ENCODE data around the gene LIMCH1.

Gene LIMCH1

DNA sequence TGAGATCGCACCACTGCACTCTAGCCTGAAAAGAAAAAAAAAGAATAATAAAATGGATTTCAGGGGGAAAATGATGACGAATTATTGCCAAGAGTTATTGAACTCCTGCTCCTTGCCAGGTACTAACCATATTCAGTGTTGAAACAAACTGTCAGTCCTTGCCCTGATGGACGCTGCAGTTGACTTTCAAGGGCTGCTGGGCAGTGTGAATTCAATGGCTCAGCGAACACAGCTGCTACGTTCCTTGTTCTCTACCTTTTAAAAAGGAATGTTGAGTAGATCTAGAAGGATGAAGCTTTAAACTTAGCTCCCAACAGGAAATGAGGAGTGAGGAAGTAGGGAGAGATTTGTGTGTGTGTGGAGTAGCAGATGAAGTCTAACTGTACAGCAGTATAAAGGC lies 2.7 kb downstream of the LIMCH1 start:
- no peak for ATAC-seq
- Mint-ChIP-seq H3K4me1 (no peaks in the 10 kb centered on the region), H3K4me3 (no peak overlapping the region), H3K36me3 (no peaks in the 10 kb centered on the region), H3K27ac (no peak overlapping the region), H3K9me3 (peaks cover 5% of the 10 kb centered on the region)
- no peak for DNase-seq (ENCODE audit: low spot score in 2 of 2)

DNA sequence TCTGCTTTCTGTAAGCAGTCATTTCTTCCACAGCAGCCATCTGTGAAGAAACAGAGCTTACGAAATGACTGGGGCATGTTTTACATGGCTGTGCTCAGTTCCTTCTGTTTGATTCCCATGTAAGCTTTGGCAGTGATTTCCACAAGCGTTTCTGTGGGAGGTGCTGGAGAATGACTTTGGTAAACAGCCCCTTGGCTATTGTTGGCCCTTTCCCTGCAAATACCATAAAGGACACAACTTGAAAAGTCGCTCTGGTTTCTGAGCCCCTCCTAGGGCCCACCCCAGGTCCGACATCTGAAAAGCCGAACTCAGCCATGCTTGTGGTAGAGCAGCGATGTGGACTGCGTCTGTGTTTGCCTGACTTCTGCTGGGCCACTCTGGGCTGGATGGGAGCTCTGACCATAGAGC lies 3.7 kb downstream of the LIMCH1 start:
- no peak for ATAC-seq
- H3K27ac Mint-ChIP-seq = no peak overlapping the region
- DNase-seq (ENCODE audit: low spot score in 2 of 2) = no peak
- H3K36me3 Mint-ChIP-seq = no peaks in the 10 kb centered on the region
- H3K4me1 Mint-ChIP-seq = no peaks in the 10 kb centered on the region
- H3K4me3 Mint-ChIP-seq = no peak overlapping the region
- H3K9me3 Mint-ChIP-seq = peaks cover 5% of the 10 kb centered on the region

DNA sequence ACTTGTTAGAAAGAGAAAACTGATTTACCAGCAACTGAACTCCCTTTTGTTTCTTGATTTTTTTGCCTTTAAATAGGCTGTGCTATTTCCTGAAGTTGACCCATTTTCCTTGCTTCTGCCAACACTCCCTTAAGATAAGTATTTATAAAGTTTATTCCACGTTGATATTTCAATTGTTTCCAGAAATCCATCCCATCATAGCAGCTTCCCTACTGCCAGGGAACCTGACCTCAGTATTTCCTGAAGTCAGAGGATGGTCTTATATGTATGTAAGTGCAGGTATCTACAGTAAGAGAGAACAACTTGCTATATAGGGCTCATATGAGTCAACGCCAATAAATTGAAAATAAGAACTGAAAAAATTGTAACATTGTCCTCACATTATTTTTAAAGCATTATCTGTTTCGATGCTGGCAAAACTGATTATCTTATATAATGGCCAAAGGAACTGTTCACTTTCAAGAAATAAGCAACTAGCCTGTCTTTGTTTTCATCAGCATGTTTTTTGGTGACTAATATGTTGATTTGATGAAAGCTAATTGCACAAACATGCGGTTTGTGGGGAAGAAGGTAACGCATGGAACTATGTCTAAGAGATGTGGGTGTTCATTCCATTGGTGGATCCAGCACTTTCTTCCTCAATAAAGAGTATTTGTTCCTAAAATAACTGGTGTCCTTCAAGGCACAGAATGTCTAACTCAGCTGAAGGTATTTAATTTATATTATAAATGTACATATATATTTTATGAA lies 4.7 kb downstream of the LIMCH1 start:
- DNase-seq (ENCODE audit: low spot score in 2 of 2) (no peak), ATAC-seq (no peak)
- Mint-ChIP-seq H3K4me3 (no peak overlapping the region), H3K9me3 (peaks cover 5% of the 10 kb centered on the region), H3K36me3 (no peaks in the 10 kb centered on the region), H3K4me1 (no peaks in the 10 kb centered on the region), H3K27ac (no peak overlapping the region)

DNA sequence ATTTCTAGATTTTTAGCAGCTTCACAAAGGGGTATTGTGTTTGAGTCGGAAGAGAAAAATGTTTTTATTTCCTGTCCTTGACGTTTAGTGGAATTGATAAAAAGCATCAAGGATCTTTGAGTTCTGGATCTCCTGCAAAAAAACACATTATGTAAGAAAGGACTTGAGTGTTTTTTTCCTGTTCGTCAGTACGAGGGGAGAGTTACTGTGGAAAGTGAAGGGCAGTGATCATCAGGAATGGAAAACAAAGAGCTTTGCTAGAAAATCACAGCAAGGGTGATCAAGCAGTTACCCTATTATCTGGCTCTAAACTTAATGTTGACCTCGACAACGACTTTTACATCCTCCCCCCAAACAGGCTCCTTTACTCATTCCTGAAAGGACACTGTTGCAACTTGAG lies 7.3 kb downstream of the LIMCH1 start:
- ATAC-seq (no peak), DNase-seq (ENCODE audit: low spot score in 2 of 2) (no peak)
- peaks cover 5% of the 10 kb centered on the region for H3K9me3 Mint-ChIP-seq
- H3K4me3 Mint-ChIP-seq = no peak overlapping the region
- no peak overlapping the region for H3K27ac Mint-ChIP-seq
- no peaks in the 10 kb centered on the region for H3K4me1 Mint-ChIP-seq
- no peaks in the 10 kb centered on the region for H3K36me3 Mint-ChIP-seq

DNA sequence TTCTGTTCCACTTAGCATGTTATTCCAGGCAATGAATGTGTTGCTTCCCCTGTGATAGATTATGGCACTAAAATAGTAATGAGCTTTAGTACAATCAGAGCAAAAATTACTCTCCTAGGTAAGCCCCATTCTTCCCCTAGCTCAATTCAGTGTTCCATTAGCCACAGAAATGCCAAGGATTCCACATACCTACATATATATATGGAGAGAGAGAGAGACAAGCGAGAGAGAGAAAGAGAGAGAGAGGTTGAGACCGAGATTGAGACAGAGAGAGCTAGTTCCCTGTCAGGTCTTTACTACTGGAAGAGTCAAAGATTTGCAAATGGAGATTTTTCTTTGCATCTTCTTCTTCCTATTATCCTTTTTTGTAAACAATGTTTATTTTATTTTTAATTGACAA lies 8.7 kb downstream of the LIMCH1 start:
- no peaks in the 10 kb centered on the region for H3K36me3 Mint-ChIP-seq
- no peak for DNase-seq (ENCODE audit: low spot score in 2 of 2)

DNA sequence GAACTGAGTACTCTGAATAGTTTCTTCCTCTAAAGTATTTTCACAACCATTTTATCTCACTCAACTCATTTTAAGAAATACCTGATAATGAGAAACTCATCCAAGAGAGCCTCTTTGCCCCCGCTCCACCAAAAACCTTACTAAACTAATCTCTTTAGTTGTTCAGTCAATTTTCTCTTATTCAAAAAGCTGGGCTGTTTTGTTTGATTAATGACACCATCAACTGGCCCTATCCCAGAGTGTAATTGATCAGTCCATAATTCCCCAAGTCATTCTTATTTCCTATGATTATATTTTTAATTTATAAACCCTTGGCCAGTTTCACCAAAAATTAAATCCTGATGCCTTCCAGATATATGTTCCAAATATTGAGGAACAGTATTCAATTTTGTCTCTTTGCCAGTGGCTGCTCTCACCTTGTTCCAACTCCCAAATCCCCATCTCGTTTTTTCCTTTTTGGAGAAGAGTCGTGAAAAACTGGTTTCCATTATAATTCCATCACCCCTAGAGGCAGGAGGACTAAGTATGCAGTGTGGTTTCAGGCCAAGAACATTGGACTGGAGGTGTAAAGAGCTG lies 10.4 kb downstream of the LIMCH1 start:
- Mint-ChIP-seq H3K4me1 (no peaks in the 10 kb centered on the region), H3K27ac (no peak overlapping the region), H3K9me3 (peaks cover 10% of the 10 kb centered on the region), H3K36me3 (no peaks in the 10 kb centered on the region), H3K4me3 (no peak overlapping the region)
- ATAC-seq = no peak
- DNase-seq (ENCODE audit: low spot score in 2 of 2) = no peak

More for the DNA sequence above, 8.7 kb downstream of the LIMCH1 start:
- no peak for ATAC-seq
- H3K27ac Mint-ChIP-seq = no peak overlapping the region
- H3K4me3 Mint-ChIP-seq = no peak overlapping the region
- H3K4me1 Mint-ChIP-seq = no peaks in the 10 kb centered on the region
- H3K9me3 Mint-ChIP-seq = peaks cover 5% of the 10 kb centered on the region

DNA sequence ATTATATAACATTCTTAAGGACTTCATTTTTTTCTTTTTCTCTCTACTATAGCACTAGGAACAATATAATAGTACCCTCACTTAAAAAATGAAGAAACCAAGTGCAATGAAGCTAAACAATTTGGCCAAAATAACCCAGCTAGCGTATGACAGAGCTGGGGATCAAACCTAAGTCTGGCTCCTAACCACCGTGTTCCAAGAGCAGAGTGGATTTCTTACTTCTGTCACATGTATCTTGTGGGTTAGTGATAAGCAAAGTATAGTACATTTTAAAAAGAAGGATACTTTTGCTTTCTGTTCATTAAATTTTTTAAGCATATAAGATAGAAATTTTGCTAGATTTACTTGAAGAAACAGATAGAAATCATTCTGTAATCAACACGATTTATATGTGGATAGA lies 11.5 kb downstream of the LIMCH1 start:
- no peak overlapping the region for H3K4me3 Mint-ChIP-seq
- ATAC-seq = no peak
- H3K36me3 Mint-ChIP-seq = no peaks in the 10 kb centered on the region
- DNase-seq (ENCODE audit: low spot score in 2 of 2) = no peak
- peaks cover 10% of the 10 kb centered on the region for H3K9me3 Mint-ChIP-seq
- no peaks in the 10 kb centered on the region for H3K4me1 Mint-ChIP-seq
- no peak overlapping the region for H3K27ac Mint-ChIP-seq

DNA sequence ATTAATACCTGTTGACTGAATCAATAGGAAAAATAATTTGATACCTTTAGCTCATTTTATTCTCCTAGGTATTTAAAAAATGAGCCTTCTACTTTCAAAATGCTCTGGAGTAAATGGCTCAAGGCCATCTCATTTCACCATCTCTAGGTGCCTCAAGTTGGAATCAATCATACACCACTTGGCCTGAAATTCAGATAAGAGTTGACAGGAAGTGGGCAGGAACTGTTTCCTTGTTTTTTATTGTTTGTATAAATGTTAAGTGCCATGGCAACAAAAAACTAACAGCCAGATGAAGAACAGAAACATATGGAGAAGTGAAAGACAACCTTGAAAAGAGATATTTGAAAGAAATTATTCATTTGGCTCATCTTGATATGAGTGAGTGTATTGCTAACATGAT lies 12.4 kb downstream of the LIMCH1 start:
- Mint-ChIP-seq H3K4me3 (no peak overlapping the region), H3K9me3 (peaks cover 5% of the 10 kb centered on the region), H3K27ac (no peak overlapping the region), H3K4me1 (no peaks in the 10 kb centered on the region), H3K36me3 (no peaks in the 10 kb centered on the region)
- no peak for DNase-seq (ENCODE audit: low spot score in 2 of 2)
- no peak for ATAC-seq

DNA sequence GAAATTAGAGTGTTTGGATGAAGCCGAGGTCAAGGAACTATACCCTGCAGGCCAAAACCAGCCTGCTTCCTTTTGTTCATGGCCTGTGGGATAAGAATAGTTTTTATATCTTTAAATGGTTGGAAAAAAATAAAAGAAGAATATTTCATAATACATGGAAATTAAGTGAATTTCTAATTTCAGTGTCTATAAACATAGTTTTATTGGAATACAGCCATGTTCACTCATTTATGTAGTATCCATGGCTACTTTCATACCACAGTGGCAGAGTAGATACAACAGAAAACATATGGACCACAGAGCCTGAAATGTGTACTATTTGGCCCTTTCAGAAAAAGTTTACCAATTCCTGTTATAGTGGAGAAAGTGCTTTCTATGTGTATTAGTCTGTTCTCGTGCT lies 13.6 kb downstream of the LIMCH1 start:
- Mint-ChIP-seq H3K4me1 (no peaks in the 10 kb centered on the region), H3K9me3 (peaks cover 5% of the 10 kb centered on the region), H3K36me3 (no peaks in the 10 kb centered on the region), H3K27ac (no peak overlapping the region), H3K4me3 (no peak overlapping the region)
- no peak for DNase-seq (ENCODE audit: low spot score in 2 of 2)
- ATAC-seq = no peak

DNA sequence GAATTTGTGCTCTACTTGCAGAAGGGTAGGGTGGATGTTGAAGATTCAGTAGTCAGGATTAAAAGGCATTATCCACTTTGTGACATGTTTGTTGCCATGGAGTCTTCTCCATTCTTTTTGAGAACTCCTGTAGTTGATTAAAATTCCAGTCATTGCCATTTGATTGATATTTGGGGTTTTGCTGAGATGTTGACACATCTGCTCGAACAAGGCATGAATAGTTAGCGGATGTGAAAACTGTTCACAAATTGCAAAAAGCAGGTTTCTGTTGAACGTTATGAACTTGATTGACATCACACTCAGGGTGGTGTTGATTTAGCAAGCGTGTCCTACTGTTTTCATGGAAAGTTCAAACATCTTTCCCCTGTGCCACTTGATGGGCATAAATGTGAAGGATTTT lies 16.9 kb downstream of the LIMCH1 start:
- no peaks in the 10 kb centered on the region for H3K36me3 Mint-ChIP-seq
- H3K9me3 Mint-ChIP-seq = peaks cover 5% of the 10 kb centered on the region
- H3K4me3 Mint-ChIP-seq = no peak overlapping the region
- H3K27ac Mint-ChIP-seq = no peak overlapping the region
- H3K4me1 Mint-ChIP-seq = no peaks in the 10 kb centered on the region
- ATAC-seq = no peak
- DNase-seq (ENCODE audit: low spot score in 2 of 2) = no peak

DNA sequence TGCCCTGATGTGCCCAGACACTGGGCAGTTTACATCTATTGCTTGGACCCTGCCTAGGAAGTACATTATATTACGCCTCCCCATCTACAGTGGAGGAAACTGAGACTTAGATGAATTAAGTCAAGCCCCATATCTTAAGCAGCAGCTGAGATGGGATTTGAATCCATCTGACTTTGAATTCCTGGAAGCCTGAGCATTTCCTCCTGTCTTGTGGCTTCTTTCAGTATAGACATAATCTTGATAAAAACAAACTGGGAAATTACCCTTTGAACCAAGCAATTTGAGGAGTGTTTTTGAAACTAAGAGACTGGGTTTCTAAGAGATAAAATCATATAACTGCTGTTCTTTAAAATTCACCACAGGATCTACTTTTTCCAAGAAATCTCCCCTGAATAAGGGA lies 18.6 kb downstream of the LIMCH1 start:
- Mint-ChIP-seq H3K4me3 (no peak overlapping the region), H3K9me3 (peaks cover 5% of the 10 kb centered on the region), H3K4me1 (no peaks in the 10 kb centered on the region), H3K36me3 (no peaks in the 10 kb centered on the region), H3K27ac (no peak overlapping the region)
- no peak for DNase-seq (ENCODE audit: low spot score in 2 of 2)
- no peak for ATAC-seq

DNA sequence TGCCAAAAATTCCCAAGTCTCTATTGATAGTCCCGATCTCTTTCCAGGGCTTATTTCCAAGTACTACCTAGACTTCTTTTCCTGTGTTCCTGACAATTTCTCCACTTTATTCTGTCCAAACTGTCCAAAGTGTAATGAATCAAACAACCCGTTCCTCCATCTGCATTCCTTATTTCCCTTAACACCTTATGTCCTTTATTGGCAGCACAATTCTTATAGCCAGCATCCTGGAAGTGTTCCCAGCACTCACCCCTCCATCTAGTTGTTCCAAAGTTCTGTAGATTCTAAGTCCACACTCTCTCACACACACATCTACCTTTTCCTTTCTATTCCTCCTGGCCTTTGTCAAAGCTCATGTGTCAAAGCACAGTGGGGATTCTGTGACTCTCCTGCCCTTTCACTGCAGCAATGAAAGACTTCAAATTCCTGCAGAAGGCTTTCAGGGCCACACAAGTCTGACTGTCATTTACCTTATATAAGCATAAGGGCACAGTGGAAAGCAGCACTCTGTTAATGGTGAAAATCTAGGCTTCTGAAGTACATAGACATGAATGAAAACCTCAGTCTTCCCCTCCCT lies 22.1 kb downstream of the LIMCH1 start:
- H3K4me3 Mint-ChIP-seq = no peak overlapping the region

DNA sequence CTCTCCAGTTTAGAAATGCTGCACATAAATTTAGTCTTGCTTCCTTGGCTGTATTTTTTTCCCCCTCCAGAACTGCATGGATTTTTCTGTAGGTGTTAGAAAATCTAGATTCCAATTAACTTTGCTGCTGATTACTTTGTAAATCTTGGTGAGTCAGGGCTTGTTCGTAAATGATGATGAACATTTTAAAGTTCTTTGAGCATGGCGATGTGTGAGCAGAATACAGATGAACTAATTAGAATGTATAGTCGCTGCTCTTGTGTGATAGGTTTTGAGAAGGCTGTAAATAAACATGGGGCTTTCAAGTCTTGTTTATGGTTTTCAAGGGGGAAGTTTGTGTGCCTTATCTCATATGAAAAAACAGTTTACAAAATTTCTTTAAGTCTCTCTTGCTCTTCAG lies 23.3 kb downstream of the LIMCH1 start:
- no peaks in the 10 kb centered on the region for H3K9me3 Mint-ChIP-seq
- H3K4me1 Mint-ChIP-seq = no peaks in the 10 kb centered on the region
- no peak for DNase-seq (ENCODE audit: low spot score in 2 of 2)
- no peak overlapping the region for H3K4me3 Mint-ChIP-seq
- no peak for ATAC-seq
- no peak overlapping the region for H3K27ac Mint-ChIP-seq
- no peaks in the 10 kb centered on the region for H3K36me3 Mint-ChIP-seq

More for the DNA sequence above, 22.1 kb downstream of the LIMCH1 start:
- no peak overlapping the region for H3K27ac Mint-ChIP-seq
- DNase-seq (ENCODE audit: low spot score in 2 of 2) (no peak), ATAC-seq (no peak)
- no peaks in the 10 kb centered on the region for H3K36me3 Mint-ChIP-seq
- no peaks in the 10 kb centered on the region for H3K9me3 Mint-ChIP-seq
- H3K4me1 Mint-ChIP-seq = no peaks in the 10 kb centered on the region

DNA sequence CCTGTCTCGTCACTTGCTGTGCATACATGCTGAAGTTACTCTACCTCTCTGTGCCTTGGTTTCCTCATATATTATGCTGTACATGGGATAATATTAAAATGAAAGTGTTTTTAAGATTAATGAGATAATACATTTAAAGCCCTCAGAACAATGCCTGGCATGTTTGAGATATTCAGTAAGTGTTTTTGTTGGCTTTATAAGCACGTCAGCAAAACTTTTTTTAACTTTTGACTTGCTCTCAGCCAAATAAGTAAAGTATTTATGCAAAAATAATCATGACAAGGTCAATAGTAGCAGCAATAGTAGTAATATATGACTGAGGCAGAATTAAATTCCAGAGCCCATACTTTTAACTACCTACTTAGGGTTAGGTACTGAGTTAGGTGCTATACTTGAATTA lies 29.2 kb downstream of the LIMCH1 start:
- Mint-ChIP-seq H3K9me3 (no peaks in the 10 kb centered on the region), H3K4me1 (no peaks in the 10 kb centered on the region), H3K4me3 (no peak overlapping the region), H3K27ac (no peak overlapping the region), H3K36me3 (no peaks in the 10 kb centered on the region)
- no peak for ATAC-seq
- DNase-seq (ENCODE audit: low spot score in 2 of 2) = no peak

DNA sequence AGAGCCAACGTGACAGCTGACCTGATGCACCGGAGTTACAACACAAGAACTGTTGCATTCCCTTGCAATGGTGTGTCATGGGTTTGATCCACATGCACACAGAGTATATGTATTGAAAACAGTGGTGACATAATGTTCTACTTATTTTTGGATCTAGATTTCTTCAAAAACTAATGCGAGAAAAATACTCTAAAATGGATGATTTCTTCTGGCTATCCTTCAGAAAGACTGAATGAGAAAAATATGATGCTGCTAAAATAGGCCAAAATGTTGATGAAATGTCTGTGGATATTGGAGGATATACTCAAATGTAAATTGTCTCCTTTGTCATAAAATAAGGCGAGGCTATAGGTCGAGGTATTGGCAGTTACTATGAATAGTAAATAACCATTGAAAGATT lies 30.4 kb downstream of the LIMCH1 start:
- Mint-ChIP-seq H3K4me3 (no peak overlapping the region), H3K27ac (no peak overlapping the region), H3K36me3 (no peaks in the 10 kb centered on the region), H3K4me1 (no peaks in the 10 kb centered on the region), H3K9me3 (no peaks in the 10 kb centered on the region)
- ATAC-seq (no peak), DNase-seq (ENCODE audit: low spot score in 2 of 2) (no peak)

DNA sequence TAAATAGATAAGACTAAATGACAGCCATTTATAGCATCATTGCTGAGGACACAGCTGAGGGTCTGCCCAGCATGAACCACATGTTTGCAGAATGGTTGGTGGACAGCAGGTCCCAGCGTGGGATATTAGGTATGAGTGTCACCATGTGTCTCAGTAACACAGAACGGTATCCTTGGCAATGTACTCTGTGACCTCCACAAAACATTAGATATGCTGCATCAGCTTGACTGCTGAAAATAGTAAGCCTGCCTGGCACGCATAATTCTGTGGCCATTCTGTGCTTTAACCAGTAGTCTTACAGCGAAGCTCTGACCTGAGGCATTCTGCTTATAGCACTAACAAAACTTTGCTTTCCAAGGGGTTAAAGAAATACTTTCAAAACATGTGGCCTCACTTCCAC lies 32.0 kb downstream of the LIMCH1 start:
- H3K4me3 Mint-ChIP-seq = no peak overlapping the region
- no peak overlapping the region for H3K27ac Mint-ChIP-seq
- DNase-seq (ENCODE audit: low spot score in 2 of 2) (no peak), ATAC-seq (no peak)
- no peaks in the 10 kb centered on the region for H3K9me3 Mint-ChIP-seq
- no peaks in the 10 kb centered on the region for H3K4me1 Mint-ChIP-seq
- no peaks in the 10 kb centered on the region for H3K36me3 Mint-ChIP-seq

Measured in stimulated activated effector memory CD8-positive, alpha-beta T cell treated with anti-CD3 and anti-CD28 coated beads, Interleukin-12 subunit alpha, Interleukin-12 subunit beta, amount 100 ng/mL, for 72 hours (primary cell).